ENCODE results near the gene FEV. TPM values are rescaled to one million over a fixed set of nuclear protein-coding genes. Genes with fewer than 3 reads are reported as not detected.

Gene FEV
- total RNA-seq, 1 donor from 2014 or later = not detected

GRCh38 chr2:218981881-218982585, 3.0 kb downstream of the FEV start:
- ATAC-seq (peak; percentile 21), DNase-seq (peak; percentile 49)
- intact Hi-C loops (cut with micrococcal nuclease) = no loop called here

- ATAC-seq (no peak), DNase-seq (no peak)
- intact Hi-C loops (cut with micrococcal nuclease) = no loop called here
These were observed 3.5 kb downstream of the FEV start for GRCh38 chr2:218981390-218981880.

- intact Hi-C loops (cut with micrococcal nuclease) = no loop called here
- ATAC-seq = no peak
- no peak for DNase-seq
These were observed 4.1 kb downstream of the FEV start for GRCh38 chr2:218980735-218981389.

- DNase-seq = peak; percentile 88
- peak; percentile 91 for ATAC-seq
- intact Hi-C loops (cut with micrococcal nuclease) = no loop called here
These were observed 4.9 kb downstream of the FEV start for GRCh38 chr2:218979846-218980734.

DNA sequence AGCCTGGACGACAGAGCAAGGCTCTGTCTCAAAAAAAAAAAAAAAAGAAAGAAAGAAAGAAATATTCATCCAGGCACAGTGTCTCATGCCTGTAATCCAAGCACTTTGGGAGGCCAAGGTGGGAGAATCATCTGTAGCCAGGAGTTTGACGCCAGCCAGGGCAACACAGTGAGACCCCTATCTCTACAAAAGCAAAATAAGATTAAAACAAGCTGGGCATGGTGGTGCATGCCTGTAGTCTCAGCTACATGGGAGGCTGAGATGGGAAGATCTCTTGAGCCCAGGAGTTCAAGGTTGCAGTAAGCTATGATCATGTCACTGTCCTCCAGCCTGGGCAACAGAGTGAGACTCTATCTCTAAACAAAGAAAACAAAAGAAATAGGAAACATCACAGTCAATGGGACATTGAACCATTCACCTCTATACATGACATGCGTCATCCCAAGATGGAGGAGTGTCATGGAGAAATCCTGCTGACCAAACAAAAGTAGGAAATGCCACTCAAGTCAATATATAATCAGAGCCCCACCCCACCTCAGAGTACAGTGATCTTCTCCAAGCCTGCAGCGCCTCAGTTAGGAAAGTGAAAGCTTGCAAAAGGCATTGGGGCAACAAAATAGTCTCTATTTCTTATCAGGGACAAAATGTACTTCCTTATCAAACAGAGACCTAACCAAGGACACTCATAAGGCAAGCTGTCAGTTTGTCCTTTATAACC, 9.8 kb downstream of the FEV start:
- intact Hi-C loops (cut with micrococcal nuclease) = no loop called here
- DNase-seq = no peak
- ATAC-seq = no peak

- DNase-seq = no peak
- peak; percentile 79 for ATAC-seq
- intact Hi-C loops (cut with micrococcal nuclease) = no loop called here
These were observed 14.1 kb downstream of the FEV start for GRCh38 chr2:218970894-218971293.

- intact Hi-C loops (cut with micrococcal nuclease) = no loop called here
- DNase-seq (no peak), ATAC-seq (no peak)
These were observed 20.8 kb downstream of the FEV start for GRCh38 chr2:218964041-218964771.

DNA sequence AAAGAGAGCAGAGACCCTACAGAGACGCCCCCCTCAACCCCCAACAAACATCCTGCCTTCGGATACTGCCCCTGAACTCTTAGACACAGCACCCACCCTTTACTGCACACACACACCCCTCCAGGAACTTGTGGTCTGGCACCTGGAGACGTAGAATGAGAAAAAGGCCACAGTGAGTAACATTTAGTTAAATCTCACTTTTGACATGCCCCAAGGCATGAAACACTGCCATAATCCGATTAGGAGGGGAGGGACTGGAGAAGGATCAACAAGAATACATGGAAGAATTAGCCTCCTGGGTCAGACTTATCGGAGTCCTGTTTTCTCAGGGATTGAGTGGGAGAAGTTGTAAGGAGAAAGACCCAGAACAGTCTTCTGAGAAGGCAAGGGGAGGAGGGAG, 21.4 kb downstream of the FEV start:
- no peak for DNase-seq
- ATAC-seq = no peak
- intact Hi-C loops (cut with micrococcal nuclease) = no loop called here

- ATAC-seq (peak; percentile 64), DNase-seq (peak; percentile 79)
- intact Hi-C loops (cut with micrococcal nuclease) = no loop called here
These were observed 22.0 kb downstream of the FEV start for GRCh38 chr2:218962859-218963492.

DNA sequence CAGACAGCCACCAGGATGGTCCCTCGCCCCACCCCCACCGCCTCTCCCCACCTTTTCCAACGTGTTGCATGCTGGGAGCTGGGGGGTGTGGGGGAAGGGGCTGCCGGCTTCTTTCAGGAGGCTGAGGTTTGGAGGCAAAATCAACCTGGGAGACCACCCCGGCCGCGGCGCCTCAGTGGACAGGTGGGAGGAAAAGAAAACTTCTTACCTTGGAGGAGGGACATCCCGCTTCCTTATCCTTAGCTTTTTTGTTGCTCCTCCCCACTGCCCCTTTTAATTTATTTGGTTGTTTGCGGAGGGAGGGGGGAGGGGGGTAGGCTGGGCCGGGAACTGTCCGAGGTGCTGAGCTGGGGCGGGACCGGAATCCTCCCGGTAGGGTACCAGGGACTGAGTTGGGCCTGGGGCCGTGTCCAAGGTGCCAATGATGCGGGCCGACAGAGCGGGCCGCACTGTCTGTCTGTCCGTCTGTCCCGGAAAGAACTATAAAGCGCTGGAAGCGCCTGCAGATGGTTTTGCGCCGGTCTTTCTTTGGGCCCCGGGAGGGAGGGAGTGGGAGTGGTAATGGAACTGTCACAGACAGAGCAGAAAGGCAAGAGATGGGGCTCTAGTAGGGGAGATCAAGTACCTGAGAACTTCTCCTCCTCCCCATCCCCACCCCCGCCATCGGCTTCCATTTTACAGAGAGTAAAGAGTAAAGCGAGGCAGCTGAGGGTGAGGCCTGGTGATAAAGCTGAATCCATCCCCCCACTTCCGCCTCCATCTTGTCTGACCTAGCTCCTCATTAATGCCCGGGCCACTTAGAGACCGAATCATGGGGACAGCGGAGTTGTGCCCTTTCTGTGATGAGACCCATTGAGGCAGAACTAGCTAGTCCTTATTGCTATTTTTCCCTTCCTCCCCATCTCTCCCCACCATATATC, 23.1 kb downstream of the FEV start:
- intact Hi-C loops (cut with micrococcal nuclease) = no loop called here
- ATAC-seq = no peak
- no peak for DNase-seq

- DNase-seq (no peak), ATAC-seq (no peak)
These were observed 23.8 kb downstream of the FEV start for GRCh38 chr2:218961229-218961628.

GRCh38 chr2:218960309-218961165, 24.4 kb downstream of the FEV start:
- intact Hi-C loops (cut with micrococcal nuclease) = no loop called here
- DNase-seq (no peak), ATAC-seq (no peak)

More at GRCh38 chr2:218961229-218961628, 23.8 kb downstream of the FEV start:
- intact Hi-C loops (cut with micrococcal nuclease) = no loop called here

DNA sequence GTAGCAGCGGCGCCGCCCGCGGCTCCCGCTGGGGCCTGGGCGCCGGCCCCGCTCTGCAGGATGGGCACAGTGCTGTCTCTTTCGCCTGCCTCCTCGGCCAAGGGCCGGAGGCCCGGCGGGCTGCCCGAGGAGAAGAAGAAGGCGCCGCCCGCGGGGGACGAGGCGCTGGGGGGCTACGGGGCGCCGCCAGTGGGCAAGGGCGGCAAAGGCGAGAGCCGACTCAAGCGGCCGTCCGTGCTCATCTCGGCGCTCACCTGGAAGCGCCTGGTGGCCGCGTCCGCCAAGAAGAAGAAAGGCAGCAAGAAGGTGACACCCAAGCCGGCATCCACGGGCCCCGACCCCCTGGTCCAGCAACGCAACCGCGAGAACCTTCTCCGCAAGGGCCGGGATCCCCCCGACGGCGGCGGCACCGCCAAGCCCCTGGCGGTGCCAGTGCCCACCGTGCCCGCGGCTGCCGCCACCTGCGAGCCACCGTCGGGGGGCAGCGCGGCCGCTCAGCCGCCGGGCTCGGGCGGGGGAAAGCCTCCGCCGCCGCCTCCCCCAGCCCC, 25.1 kb downstream of the FEV start:
- no peak for ATAC-seq
- intact Hi-C loops (cut with micrococcal nuclease) = no loop called here
- no peak for DNase-seq

- intact Hi-C loops (cut with micrococcal nuclease) = no loop called here
- ATAC-seq = peak; percentile 86
- peak; percentile 70 for DNase-seq
These were observed 25.7 kb downstream of the FEV start, which contains the start of gene CDK5R2 for GRCh38 chr2:218959141-218959731. Gene CDK5R2 (plus strand): TSS chr2:218959666. CDS start chr2:218959821, 155 bp downstream.

DNA sequence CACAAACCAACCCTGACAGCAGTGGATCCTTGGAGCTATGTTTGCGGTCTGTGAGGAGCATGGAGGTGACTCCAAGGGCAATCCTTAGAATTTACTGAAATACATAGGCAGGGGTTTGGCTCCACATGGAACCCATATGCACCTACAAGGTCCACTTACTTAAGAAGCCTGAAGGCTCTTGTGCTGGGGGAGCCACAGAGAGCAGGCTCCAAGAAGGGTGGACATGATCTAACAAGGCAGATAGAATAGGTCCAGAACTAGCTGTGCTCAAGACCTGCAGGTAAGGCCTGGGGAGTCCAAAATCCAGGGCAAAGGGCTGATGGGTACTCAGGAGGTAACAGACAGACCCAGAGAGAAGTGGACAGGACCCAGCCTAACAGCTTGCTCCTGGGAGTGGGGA, 26.7 kb downstream of the FEV start:
- ATAC-seq (no peak), DNase-seq (no peak)
- intact Hi-C loops (cut with micrococcal nuclease) = no loop called here

Measured in left ventricle myocardium superior (tissue), 1 donor.